Activated CD8-positive, alpha-beta memory T cell treated with anti-CD3 and anti-CD28 coated beads for 1 hour (primary cell): ENCODE measurements around the gene TNIK.
"Not testable (repeated sequence)": the region's sequence is repeated elsewhere in the genome, so short reads cannot be mapped to it uniquely, and the experiment has no call there.

Source experiments
- DNase-seq, 2 donors: peaks; one replicate each; pipeline ENCODE4 v3.0.0-alpha.2; 2020; ENCODE audit warnings: low read depth in 1 of 2; ENCODE audit errors: extremely low read depth in 1 of 2

TNIK gene

DNA sequence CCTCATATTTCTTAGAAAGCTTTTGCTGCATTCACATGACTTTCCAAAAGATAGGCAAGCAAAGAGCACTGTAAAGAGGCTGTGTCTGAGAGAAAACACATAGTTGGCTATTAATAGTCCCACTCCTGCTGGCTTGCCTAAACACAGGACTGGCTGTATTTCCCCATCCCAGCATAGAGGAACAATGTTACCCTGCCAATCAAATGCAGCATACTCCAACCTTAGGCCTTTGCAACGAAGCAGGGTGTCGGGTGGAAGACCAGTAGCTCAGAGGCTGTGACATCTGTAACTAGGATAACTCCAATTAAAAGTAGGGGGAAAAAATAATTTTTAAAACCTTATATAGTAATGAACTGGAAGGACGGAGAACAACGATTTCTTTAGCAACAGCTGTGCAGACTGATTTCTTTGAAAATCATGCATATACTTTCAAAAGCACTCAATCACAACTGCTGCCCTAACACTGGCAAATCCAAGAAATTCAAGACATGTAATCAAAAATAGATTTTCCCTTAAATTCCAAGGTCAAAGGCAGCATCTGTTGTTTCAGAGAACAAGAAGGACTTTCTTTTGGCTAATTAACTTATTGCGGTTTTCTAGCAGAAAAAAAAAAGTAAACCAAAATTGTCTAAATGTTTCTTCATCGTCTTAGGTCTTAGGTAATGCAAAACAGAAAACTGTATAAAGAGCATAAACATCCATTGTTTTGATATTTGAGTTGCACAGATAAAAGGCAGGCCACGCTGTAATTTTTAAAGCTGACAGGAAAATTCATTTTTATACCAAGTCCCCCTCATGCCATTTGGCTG lies 139.3 kb downstream of the TNIK start:
- DNase-seq = no peak

DNA sequence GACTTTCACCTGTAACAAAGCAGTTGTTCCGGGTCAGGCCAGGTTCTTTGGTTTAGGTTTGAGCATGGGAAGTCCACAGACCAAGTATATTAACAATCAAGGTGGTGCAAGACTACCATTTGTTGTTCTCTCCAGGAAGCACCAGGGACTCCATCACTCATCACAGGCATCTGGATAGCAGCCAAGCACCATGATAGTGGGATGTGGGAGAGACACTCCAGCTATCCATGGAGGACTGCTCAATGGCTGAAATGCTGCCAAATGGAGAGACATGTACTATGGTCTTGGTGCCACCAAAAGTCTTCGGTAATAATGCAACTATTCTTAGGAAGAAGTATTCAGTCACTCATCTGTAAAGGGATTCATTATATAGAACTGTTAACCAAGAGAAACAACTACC lies 143.0 kb downstream of the TNIK start:
- no peak for DNase-seq

DNA sequence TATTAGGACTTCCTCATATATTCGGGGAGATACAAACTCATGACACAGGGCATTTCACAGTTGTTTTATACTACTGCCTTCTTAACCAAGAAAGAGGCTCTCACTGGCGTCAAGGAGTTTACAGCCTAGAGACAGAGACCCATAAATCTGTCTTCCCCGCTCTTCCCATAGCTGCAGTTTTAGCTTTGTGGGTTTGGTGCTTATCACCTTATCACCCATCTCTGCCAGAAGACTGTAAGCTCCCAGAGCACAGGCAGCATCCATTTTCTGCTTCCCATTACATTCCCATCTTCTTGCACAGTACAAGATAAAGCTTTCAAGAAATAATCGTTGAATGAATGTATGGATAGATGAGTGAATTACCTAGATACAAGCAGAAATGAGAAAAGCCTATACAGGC lies 144.3 kb downstream of the TNIK start:
- no peak for DNase-seq

DNA sequence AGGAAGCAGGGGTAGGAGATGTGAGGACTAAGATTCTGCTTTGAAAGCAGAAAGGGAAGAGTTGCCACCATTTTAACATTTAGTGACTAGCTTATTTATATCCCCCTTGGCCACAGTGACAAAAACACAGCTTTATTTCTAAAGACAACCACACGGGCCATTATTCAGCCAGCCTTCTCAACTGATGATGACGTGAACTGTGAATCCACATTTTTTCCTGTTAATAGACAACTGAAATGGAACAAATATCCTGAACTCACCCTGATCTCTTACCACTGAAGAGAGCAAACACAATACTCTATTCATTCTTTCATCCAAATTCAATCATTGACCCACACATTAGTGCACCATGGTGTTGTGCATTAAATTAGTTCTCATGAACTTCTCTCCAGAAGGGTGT lies 145.1 kb downstream of the TNIK start:
- no peak for DNase-seq

DNA sequence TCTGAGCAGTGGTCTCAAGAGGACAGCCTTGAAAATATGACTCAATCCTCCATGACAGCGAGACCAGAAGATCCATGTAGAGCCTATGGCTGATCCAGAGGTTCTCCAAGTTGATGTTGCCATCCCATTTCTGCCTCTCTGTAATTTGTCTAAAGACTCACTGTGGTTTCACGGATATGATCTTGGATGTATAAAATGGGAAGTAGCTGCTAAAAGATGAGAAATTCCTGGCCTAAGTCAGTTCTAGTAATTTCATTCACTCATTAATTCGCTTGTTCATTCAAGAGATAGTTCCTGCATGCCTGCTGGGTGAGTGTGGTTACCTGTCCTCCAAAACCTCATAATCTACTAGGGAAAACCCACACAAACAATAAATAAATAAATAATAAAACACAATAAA lies 145.9 kb downstream of the TNIK start:
- no peak for DNase-seq

DNA sequence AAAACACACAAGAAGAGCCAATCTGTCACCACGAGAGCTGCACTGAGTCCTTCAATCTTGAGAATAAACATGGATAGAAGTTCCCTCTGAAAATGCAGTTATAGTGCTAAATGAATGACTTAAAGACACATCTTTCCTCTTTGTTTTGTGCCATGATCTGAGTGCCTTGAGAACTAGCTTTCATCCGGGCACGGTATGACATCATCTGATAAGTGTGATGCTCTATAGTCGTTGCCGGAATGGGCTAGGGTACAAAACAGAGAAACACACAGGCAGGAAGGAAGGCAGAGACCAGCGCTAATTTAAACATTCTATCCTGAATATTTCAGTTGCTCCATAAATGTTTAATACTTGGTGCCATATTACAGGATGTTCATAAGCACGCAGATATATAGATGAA lies 146.5 kb downstream of the TNIK start:
- no peak for DNase-seq

DNA sequence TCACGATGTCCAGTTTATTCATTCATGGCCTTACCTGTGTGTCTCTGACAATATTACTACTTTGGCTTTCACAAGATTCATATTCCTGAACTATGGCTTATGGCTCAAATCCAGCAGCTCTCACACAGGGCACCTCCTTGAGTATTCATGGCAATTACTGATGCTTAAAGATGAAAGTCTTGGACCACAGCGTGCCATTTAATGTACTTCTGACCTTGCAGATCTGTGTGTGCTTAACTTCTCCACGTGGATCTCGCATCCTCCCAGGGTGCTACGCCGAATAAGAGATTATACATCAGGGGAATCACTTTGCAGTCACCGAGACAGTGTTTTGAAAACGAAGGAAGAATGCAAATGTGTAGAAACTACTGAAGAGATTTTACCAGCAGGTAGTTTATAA lies 147.5 kb downstream of the TNIK start:
- DNase-seq = no peak

DNA sequence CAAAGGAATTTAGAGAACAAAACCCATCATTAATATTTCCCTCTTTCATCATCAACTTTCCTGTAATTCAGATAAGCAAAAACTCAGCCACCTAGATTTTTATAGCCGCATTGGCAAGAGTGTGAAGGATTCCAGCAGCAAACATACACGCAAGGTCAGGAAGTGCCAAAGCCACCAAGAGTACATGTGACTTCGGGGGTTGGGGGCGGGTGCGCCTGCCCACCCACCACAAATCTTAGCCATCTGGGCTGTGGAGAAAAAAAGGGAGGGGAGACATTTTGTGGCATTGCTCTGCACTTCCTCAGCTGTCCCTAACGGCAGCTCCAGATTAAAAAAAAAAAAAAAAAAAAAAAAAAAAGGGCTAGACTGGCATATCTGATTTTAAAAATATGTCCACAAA lies 148.4 kb downstream of the TNIK start:
- DNase-seq = no peak

DNA sequence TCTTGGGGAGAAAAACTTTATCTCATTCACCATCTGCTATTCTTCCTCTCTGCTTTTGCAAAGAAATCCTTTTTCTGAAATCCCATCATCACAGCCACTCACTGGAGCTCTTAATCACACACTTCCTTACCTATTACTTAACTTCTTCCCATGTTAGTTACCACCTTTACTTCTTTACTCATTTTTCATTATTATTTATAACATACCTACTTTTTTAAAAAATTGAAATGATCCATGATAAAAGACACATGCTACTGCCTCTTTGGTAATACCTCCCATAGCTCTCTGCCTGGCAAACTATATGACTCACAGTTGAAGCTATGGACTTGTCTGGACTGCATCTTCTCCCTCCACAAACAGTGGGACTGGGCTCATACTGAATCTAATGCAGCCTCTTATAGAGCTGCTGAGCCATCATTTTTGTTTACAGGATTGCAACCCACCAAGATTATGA lies 150.3 kb downstream of the TNIK start:
- no peak for DNase-seq

DNA sequence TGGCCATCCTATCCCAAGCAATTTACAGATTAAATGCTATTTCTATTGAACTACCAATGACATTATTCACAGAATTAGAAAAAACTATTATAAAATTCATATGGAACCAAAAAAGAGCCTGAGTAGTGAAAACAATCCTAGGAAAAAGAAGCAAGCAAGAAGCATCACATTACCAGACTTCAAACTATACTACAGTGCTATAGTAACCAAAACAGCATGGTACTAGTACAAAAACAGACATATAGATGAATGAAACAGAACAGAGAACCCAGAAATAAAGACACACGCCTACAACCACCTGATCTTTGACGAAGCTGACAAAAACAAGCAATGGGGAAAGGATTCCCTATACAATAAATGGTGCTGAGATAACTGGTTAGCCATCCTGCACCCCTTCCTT lies 152.2 kb downstream of the TNIK start:
- DNase-seq = no peak

DNA sequence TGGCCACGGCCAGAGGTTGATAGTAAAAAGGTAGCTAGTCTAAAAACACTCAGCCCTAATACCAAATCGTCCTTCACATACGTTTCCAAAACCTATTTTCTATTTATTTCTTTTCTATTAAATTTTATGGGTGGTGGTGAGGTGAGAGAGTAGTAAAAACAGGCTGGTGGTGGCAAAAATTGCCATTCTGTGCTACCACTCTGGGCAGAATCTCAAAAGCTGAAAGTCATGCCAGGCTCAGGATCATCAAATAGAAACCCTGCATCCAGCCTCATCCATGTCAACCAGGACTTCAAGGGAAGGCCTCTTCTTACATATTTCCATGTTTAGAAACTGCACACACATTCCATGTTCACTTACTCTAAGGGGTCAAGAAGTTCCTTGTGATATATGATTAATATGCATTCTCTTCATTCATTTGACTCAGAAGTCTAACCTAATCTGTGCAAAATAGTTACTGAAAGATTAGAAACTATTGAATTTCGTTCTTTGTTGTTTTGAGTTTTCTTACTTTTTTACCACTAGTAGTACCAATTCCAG lies 153.1 kb downstream of the TNIK start:
- DNase-seq = no peak

DNA sequence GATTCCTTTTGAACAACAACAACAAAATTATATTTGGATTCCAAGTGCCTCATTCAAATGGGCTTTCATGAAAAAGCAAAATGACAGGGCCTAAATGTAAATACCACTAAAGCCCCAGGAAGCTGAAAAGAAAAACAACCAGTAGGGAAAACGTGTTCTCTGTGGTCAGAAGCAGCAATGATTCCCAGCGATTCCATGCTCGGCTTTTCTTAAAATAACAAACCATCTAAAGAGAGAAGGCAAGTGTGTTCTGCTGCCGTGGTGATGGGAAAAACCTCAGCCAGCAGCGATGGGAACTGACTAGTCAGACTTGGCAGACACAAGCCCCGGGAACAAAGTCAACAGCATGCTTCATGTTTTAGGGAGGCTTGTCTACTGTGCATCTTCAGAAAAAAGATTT lies 153.6 kb downstream of the TNIK start:
- no peak for DNase-seq

DNA sequence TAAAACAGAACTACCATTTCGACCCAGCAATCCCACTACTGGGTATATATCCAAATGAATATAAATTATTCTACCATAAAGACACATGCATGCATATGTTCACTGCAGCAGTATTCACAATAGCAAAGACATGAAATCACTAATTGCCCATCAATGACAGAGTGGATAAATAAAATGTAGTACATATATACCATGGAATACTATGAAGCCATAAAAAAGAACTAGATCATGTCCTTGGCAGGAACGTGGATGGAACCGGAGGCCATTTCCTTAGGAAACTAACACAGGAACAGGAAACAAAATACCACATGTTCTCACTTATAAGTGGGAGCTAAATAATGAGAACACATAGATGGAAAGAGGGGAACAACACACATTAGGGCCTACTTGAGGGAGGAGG lies 154.4 kb downstream of the TNIK start:
- not testable (repeated sequence) for DNase-seq

DNA sequence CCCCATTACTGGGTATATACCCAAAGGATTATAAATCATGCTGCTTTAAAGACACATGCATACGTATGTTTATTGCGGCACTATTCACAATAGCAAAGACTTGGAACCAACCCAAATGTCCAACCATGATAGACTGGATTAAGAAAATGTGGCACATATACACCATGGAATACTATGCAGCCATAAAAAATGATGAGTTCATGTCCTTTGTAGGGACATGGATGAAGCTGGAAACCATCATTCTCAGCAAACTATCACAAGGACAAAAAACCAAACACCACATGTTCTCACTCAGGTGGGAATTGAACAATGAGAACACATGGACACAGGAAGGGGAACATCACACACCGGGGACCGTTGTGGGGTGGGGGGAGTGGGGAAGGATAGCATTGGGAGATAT lies 155.7 kb downstream of the TNIK start:
- not testable (repeated sequence) for DNase-seq

DNA sequence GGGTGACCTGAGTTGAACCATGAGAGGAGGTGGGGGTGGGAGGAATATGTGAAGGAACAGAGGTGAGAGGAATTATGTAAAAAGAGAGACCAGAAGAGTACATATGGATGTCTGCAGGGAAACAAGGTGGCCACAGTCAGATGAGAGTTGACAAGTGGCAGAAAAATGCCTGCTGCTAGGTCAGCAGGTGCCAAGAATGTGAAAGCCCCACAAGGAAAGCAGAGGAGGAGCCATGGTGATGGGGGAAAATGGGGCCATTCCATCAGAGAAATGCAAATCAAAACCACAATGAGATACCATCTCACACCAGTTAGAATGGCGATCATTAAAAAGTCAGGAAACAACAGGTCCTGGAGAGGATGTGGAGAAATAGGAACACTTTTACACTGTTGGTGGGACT lies 156.2 kb downstream of the TNIK start:
- not testable (repeated sequence) for DNase-seq

DNA sequence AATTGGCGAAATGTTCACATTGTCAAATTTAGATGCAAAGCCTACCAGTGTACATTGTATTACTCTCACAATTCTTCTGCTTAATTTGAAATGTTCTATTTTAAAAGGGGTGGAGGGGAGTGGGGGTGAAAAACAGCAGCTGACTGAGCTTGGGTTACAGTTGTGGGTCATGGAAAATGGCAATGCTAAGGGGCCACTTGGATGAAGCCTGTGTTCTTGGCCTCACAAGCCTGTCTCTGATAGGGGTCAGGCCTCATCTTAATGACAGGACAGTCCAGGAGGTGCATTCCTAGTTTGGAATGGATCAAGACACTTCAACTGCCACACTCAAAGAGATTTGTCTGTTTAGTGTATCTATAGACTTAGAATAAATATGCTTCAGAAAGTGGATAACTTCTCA lies 158.2 kb downstream of the TNIK start:
- DNase-seq = no peak

DNA sequence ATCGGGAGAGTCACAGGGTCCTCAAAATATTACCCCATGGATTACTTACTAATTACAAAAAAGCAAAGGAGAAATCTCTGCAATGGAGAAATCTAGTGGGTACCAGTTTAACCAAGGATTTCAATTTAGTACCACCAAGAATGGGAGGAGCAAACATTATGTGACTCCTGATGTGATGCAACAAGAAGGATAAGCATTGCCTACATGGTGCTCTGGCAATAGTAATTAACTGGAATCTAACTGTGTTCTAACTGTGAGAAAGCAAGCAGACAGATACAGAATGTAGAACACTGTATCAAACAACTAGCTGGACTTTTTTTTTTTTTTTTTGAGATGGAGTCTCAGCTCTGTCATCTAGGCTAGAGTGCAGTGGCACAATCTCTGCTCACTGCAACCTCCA lies 159.2 kb downstream of the TNIK start:
- no peak for DNase-seq

DNA sequence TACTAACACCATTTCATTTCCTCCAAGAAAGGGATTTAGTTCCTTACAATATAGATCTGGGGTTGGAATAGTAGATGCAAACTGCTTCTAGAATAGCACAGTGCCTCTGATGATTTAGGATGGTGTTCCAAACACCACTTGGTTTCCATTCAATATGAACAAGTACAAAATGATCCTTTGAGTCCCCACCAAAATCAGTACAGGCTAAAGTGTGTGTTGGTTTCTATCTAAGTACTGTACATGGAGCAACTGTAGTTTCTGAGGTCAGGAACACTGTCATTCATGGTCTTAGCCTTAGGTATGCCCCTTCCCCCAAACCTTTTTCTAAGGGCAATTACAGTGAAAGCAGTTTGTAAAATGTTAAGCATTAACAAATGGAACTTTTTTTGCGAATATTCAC lies 162.3 kb downstream of the TNIK start:
- DNase-seq = no peak

DNA sequence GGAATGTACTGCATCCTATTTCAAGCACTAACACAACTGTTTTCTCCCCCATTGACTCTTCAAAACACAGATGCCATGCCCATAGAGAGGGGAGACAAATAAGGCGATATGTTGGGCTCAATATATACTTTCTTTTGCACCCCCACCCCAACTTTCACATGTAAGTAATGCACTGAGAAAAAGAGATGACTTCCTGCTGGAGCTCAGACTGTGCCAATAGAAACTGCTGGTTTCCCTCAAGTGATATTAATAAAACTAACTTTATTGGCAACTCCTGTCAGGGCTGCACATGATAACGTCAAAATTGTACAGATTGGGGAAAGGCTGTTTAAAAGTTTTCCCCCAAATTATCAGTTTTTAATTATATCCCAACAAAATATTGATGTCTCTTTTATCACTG lies 163.0 kb downstream of the TNIK start:
- DNase-seq = no peak

DNA sequence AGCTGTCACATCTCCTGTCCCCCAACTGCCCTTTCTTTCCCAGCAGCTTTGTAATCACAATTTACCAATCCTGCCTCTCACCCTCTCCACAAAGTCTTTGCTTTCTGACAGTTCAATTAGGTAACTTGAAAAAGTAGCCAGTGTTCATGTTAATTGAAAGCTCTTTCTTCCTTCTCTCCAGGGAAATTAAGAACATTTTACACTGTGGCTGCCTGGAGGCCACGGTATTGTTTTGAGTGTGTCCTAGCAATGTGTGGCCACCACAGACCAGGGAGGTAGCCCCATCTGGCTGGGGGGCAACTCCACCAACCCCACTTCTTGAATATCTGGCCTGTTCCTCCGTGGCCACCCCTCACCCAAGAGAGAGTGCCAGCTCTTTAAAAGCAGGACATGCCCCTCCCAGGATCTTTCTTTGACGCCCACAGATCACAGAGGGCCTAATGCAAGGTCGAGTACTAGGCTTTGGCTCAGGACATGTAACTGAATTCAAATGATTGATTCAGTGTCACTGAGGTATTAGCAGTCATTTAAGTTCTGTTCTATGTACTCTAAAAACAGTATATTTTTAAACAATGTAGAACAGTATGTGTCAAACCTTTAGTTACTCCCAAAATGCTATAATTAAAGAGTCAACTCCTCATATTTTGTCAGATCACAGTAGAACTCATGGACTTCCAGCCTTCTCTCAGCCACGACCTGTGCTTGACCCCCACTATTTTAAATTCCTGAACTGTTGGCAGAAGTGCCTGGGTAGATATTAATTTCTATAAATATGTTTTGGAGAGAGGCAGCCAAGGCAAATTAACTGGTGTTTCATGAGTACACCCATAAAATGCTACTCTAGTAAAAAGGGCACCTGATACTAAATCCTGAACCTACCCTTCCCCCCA lies 164.5 kb downstream of the TNIK start:
- DNase-seq = no peak

DNA sequence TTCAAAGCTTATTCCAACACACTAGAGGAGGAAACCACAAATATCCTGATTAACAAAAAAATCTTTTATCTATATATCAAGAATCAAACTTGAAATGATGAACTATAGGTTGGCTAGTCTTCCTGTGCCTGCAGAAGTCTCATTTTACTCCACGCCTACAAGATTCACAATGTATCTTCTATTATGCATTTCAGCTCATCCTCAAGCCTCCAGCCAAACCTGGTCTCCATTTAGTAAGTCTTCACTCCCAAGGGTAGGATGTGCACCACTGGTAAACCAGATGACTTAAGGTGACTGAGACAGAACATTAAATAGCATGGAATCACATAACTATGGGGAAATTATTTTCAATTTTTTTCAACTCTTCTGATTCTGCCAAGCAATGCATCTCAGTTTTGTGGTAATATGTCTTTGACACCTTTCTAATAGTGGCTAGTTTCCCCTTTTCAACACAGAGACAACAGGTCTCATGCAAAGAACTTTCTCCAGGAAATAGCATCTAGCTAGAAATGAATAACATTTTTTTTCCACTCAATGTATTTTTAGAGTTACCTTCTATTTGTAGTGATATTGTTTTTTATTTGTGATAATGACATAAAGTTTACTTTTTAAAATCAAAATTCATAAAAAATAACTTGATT lies 166.9 kb downstream of the TNIK start:
- no peak for DNase-seq
